Uterus (tissue), 4 donors: ENCODE measurements around the gene BNC2. TPM values are rescaled to one million over a fixed set of nuclear protein-coding genes. Genes with fewer than 3 reads are reported as not detected.

Experiments
- DNase-seq, 2 donors: peaks; one replicate each; pipeline ENCODE4 v3.0.0-alpha.2; 2019 to 2020
- H3K27ac ChIP-seq, 2 donors: fragments of 200-600 bp; sonication (generic); 1 replicate in 1 of 2; 2 replicates in 1 of 2; pipeline ENCODE4 v1.5.1; 2016 to 2018
- H3K27me3 ChIP-seq, 2 donors: fragments of 200-600 bp; sonication (generic); one replicate each; pipeline ENCODE4 v1.5.1; 2018 to 2019; ENCODE audit warnings: control low read depth in 1 of 2
- H3K36me3 ChIP-seq, 2 donors: fragments of 200-600 bp; sonication (generic); one replicate each; pipeline ENCODE4 v1.5.1; 2019; ENCODE audit warnings: control low read depth in 1 of 2
- H3K4me1 ChIP-seq, 2 donors: fragments of 200-600 bp; sonication (generic); one replicate each; pipeline ENCODE4 v1.5.1; 2018 to 2019; ENCODE audit warnings: control low read depth in 1 of 2
- H3K4me3 ChIP-seq, 2 donors: fragments of 200-600 bp; sonication (generic); 1 replicate in 1 of 2; 2 replicates in 1 of 2; pipeline ENCODE4 v1.5.1; 2018 to 2019; ENCODE audit warnings: mild to moderate bottlenecking in 1 of 2
- H3K9me3 ChIP-seq, 2 donors: fragments of 200-600 bp; sonication (generic); one replicate each; pipeline ENCODE4 v1.5.1; 2019; ENCODE audit warnings: control low read depth in 1 of 2
- POLR2A ChIP-seq, 2 donors: fragments of 450-650 bp; IDR thresholded peaks; one replicate each; pipeline ENCODE4 v1.6.1; 2016; ENCODE audit warnings: antibody characterized with exemption in 2 of 2, mild to moderate bottlenecking in 1 of 2, moderate library complexity in 1 of 2
- intact Hi-C: fragments of 100-400 bp; cut with DNase I; formaldehyde crosslinking; loops from one replicate; pipeline ENCODE4 v1.15.1; 2023; ENCODE audit warnings: low total_unique reads
- total RNA-seq, 4 donors: library from RNA; depleted of rRNA in 3 of 4; stranded (reverse); fragments of >200 nt in 3 of 4; gene quantifications; one replicate each; pipeline versions ENCODE4 v1.1.0 to v1.2.4, GENCODE V29; 2014 to 2023
- TF ChIP-seq, protein P1 (sequence below), 4 experiments: fragments of 200-600 bp in 2 of 4; fragments of 450-650 bp in 2 of 4; sonication (generic) in 2 of 4; IDR thresholded peaks; one replicate each; pipeline ENCODE4 v1.5.1; 2016 to 2019; ENCODE audit warnings: antibody characterized with exemption in 4 of 4, mild to moderate bottlenecking in 2 of 4, moderate library complexity in 1 of 4
- donor health status: DM: yes; HTN: yes; CAD: no.

BNC2 gene
- total RNA-seq, 4 donors from 2014 or later = 85.9 to 293 (median 93.4) TPM

DNA sequence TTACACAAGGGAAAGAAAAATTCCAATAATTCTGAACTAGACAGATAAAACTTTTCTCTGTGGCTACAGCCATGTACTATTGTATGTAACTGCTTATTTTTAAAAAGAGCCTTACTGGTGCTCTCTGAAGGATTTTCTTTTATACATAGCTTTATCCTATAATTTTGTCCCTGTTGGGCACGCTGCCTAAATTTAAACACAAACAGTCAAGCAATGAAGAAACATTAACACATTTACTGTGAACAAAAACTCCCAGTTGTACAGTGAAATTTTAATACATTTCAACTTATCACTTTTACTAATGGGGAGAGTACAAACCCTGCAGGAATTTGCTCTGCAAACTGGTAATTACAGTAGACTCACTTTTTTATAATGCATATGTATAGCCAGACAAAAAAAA is 273.3 kb downstream of the BNC2 start:
- no peaks in the 10 kb centered on the region for H3K36me3 ChIP-seq
- H3K9me3 ChIP-seq = no peaks in the 10 kb centered on the region
- H3K27me3 ChIP-seq = no peaks in the 10 kb centered on the region
- H3K4me1 ChIP-seq = no peaks in the 10 kb centered on the region
- no peak for DNase-seq
- intact Hi-C loops = no loop called here
- no peak overlapping the region for H3K4me3 ChIP-seq
- TF ChIP-seq, protein P1, sequence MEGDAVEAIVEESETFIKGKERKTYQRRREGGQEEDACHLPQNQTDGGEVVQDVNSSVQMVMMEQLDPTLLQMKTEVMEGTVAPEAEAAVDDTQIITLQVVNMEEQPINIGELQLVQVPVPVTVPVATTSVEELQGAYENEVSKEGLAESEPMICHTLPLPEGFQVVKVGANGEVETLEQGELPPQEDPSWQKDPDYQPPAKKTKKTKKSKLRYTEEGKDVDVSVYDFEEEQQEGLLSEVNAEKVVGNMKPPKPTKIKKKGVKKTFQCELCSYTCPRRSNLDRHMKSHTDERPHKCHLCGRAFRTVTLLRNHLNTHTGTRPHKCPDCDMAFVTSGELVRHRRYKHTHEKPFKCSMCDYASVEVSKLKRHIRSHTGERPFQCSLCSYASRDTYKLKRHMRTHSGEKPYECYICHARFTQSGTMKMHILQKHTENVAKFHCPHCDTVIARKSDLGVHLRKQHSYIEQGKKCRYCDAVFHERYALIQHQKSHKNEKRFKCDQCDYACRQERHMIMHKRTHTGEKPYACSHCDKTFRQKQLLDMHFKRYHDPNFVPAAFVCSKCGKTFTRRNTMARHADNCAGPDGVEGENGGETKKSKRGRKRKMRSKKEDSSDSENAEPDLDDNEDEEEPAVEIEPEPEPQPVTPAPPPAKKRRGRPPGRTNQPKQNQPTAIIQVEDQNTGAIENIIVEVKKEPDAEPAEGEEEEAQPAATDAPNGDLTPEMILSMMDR (IDR thresholded peaks at IDR 0.05) = no peak
- no peak for TF ChIP-seq POLR2A (IDR thresholded peaks at IDR 0.05)
- H3K27ac ChIP-seq = no peak overlapping the region

GRCh38 chr9:16595227-16595626 is 275.2 kb downstream of the BNC2 start:
- Histone ChIP-seq H3K9me3 (no peaks in the 10 kb centered on the region), H3K27me3 (no peaks in the 10 kb centered on the region), H3K4me3 (no peak overlapping the region), H3K36me3 (no peaks in the 10 kb centered on the region), H3K27ac (no peak overlapping the region), H3K4me1 (no peaks in the 10 kb centered on the region)
- TF ChIP-seq, protein P1 (IDR thresholded peaks at IDR 0.05) = no peak
- TF ChIP-seq POLR2A (IDR thresholded peaks at IDR 0.05) = no peak
- DNase-seq = no peak
- intact Hi-C loops = no loop called here

DNA sequence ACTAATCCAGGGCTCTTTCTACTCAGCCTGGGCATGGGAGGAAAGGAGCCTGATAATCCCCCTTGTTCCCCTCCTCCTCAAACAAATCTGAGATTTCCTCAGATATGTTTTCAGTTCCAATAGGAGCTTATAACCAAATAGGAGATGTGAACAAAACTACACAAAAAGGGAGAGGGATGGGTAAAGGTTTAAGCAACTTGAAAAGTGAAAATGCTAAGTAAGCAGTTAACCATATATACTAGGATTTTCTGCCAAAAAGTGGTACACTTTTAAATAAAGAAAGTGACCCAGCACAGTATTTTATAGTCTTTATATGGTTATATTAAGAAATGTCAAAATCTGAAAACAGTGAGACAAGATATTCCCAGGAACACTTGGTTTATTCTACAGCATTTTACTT is 275.7 kb downstream of the BNC2 start:
- intact Hi-C loops = no loop called here
- no peaks in the 10 kb centered on the region for H3K9me3 ChIP-seq
- no peak overlapping the region for H3K4me3 ChIP-seq
- H3K27ac ChIP-seq = no peak overlapping the region
- no peak for DNase-seq
- no peak for TF ChIP-seq POLR2A (IDR thresholded peaks at IDR 0.05)
- TF ChIP-seq, protein P1 (IDR thresholded peaks at IDR 0.05) = no peak
- no peaks in the 10 kb centered on the region for H3K4me1 ChIP-seq
- H3K36me3 ChIP-seq = no peaks in the 10 kb centered on the region
- no peaks in the 10 kb centered on the region for H3K27me3 ChIP-seq

- no peak for DNase-seq
- H3K27ac ChIP-seq = no peak overlapping the region
- TF ChIP-seq POLR2A (IDR thresholded peaks at IDR 0.05) = no peak
- TF ChIP-seq, protein P1 (IDR thresholded peaks at IDR 0.05) = no peak
- no peaks in the 10 kb centered on the region for H3K4me1 ChIP-seq
- H3K4me3 ChIP-seq = no peak overlapping the region
- H3K36me3 ChIP-seq = no peaks in the 10 kb centered on the region
- intact Hi-C loops = no loop called here
- H3K9me3 ChIP-seq = no peaks in the 10 kb centered on the region
- H3K27me3 ChIP-seq = no peaks in the 10 kb centered on the region
These were observed 276.7 kb downstream of the BNC2 start for GRCh38 chr9:16593746-16594145.

- H3K4me3 ChIP-seq = no peak overlapping the region
- no peaks in the 10 kb centered on the region for H3K4me1 ChIP-seq
- H3K9me3 ChIP-seq = no peaks in the 10 kb centered on the region
- intact Hi-C loops = no loop called here
- no peaks in the 10 kb centered on the region for H3K36me3 ChIP-seq
- no peaks in the 10 kb centered on the region for H3K27me3 ChIP-seq
- H3K27ac ChIP-seq = no peak overlapping the region
- no peak for DNase-seq
- no peak for TF ChIP-seq POLR2A (IDR thresholded peaks at IDR 0.05)
- TF ChIP-seq, protein P1 (IDR thresholded peaks at IDR 0.05) = no peak
These were observed 279.4 kb downstream of the BNC2 start for GRCh38 chr9:16591092-16591491.
